ENCODE results near the gene FAM83B.
A peak's percentile ranks its signal among the peaks of the same experiment; 100 is the strongest.

Gene FAM83B

GRCh38 chr6:54860739-54861138 is 14.2 kb downstream of the FAM83B start:
- Histone ChIP-seq H3K9ac (ENCODE audit: low read depth in 1 of 2, low read length in 2 of 2) (no peak overlapping the region), H3K4me3 (ENCODE audit: low read length in 2 of 2) (no peak overlapping the region), H3K27ac (ENCODE audit: low read depth in 2 of 2, low read length in 2 of 2) (no peak overlapping the region), H3K9me3 (ENCODE audit: control insufficient read depth in 2 of 2, low read length in 2 of 2) (no peaks in the 10 kb centered on the region), H3K4me1 (ENCODE audit: control insufficient read depth in 2 of 2, insufficient read depth in 2 of 2, low read length in 2 of 2) (peaks cover 15 to 24% of the 10 kb centered on the region in 2 donors), H3K27me3 (ENCODE audit: control insufficient read depth in 2 of 2, insufficient read depth in 2 of 2, low read length in 2 of 2) (no peaks in the 10 kb centered on the region), H3K36me3 (ENCODE audit: control insufficient read depth in 2 of 2, insufficient read depth in 2 of 2, low read length in 2 of 2) (no peaks in the 10 kb centered on the region)

- Histone ChIP-seq H3K4me1 (ENCODE audit: control insufficient read depth in 2 of 2, insufficient read depth in 2 of 2, low read length in 2 of 2) (peaks cover 11 to 21% of the 10 kb centered on the region in 2 donors), H3K36me3 (ENCODE audit: control insufficient read depth in 2 of 2, insufficient read depth in 2 of 2, low read length in 2 of 2) (no peaks in the 10 kb centered on the region), H3K27me3 (ENCODE audit: control insufficient read depth in 2 of 2, insufficient read depth in 2 of 2, low read length in 2 of 2) (no peaks in the 10 kb centered on the region), H3K4me3 (ENCODE audit: low read length in 2 of 2) (peak overlapping the region in 1 of 2 donors; percentile 32), H3K27ac (ENCODE audit: low read depth in 2 of 2, low read length in 2 of 2) (peak overlapping the region; percentile 59 to 83), H3K9ac (ENCODE audit: low read depth in 1 of 2, low read length in 2 of 2) (peak overlapping the region in 1 of 2 donors; percentile 24), H3K9me3 (ENCODE audit: control insufficient read depth in 2 of 2, low read length in 2 of 2) (no peaks in the 10 kb centered on the region)
These were observed 15.5 kb downstream of the FAM83B start for GRCh38 chr6:54861905-54862616.

DNA sequence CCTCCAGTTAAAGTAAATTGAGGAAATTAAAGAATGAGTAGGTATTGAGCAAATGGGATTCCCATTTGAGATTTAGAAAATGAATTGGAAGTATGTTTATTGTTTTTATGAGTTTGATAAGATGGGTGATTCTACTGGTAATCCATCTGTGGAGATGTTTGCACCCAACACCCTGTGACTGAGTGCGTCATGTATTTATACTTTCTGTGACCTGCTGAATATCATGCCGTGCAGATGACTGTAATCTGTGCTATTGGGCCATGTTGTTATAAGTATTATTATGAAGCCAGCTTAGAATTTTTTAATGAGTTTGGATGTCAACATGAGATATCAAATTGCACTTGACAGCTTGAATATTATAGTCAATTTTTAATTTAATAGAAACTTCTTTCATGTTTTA is 17.7 kb downstream of the FAM83B start:
- H3K27me3 ChIP-seq (ENCODE audit: control insufficient read depth in 2 of 2, insufficient read depth in 2 of 2, low read length in 2 of 2) = no peaks in the 10 kb centered on the region
- H3K9ac ChIP-seq (ENCODE audit: low read depth in 1 of 2, low read length in 2 of 2) = no peak overlapping the region
- no peaks in the 10 kb centered on the region for H3K9me3 ChIP-seq (ENCODE audit: control insufficient read depth in 2 of 2, low read length in 2 of 2)
- peaks cover 10 to 21% of the 10 kb centered on the region in 2 donors for H3K4me1 ChIP-seq (ENCODE audit: control insufficient read depth in 2 of 2, insufficient read depth in 2 of 2, low read length in 2 of 2)
- H3K4me3 ChIP-seq (ENCODE audit: low read length in 2 of 2) = no peak overlapping the region
- H3K36me3 ChIP-seq (ENCODE audit: control insufficient read depth in 2 of 2, insufficient read depth in 2 of 2, low read length in 2 of 2) = no peaks in the 10 kb centered on the region
- H3K27ac ChIP-seq (ENCODE audit: low read depth in 2 of 2, low read length in 2 of 2) = no peak overlapping the region

- Histone ChIP-seq H3K9ac (ENCODE audit: low read depth in 1 of 2, low read length in 2 of 2) (no peak overlapping the region), H3K36me3 (ENCODE audit: control insufficient read depth in 2 of 2, insufficient read depth in 2 of 2, low read length in 2 of 2) (no peaks in the 10 kb centered on the region), H3K9me3 (ENCODE audit: control insufficient read depth in 2 of 2, low read length in 2 of 2) (no peaks in the 10 kb centered on the region), H3K27ac (ENCODE audit: low read depth in 2 of 2, low read length in 2 of 2) (no peak overlapping the region), H3K4me3 (ENCODE audit: low read length in 2 of 2) (no peak overlapping the region), H3K4me1 (ENCODE audit: control insufficient read depth in 2 of 2, insufficient read depth in 2 of 2, low read length in 2 of 2) (peaks cover 8 to 18% of the 10 kb centered on the region in 2 donors), H3K27me3 (ENCODE audit: control insufficient read depth in 2 of 2, insufficient read depth in 2 of 2, low read length in 2 of 2) (no peaks in the 10 kb centered on the region)
These were observed 18.6 kb downstream of the FAM83B start for GRCh38 chr6:54865091-54865631.

- Histone ChIP-seq H3K36me3 (ENCODE audit: control insufficient read depth in 2 of 2, insufficient read depth in 2 of 2, low read length in 2 of 2) (no peaks in the 10 kb centered on the region), H3K4me1 (ENCODE audit: control insufficient read depth in 2 of 2, insufficient read depth in 2 of 2, low read length in 2 of 2) (peaks cover 0 to 3% of the 10 kb centered on the region in 2 donors), H3K27me3 (ENCODE audit: control insufficient read depth in 2 of 2, insufficient read depth in 2 of 2, low read length in 2 of 2) (no peaks in the 10 kb centered on the region), H3K9ac (ENCODE audit: low read depth in 1 of 2, low read length in 2 of 2) (no peak overlapping the region), H3K9me3 (ENCODE audit: control insufficient read depth in 2 of 2, low read length in 2 of 2) (no peaks in the 10 kb centered on the region), H3K27ac (ENCODE audit: low read depth in 2 of 2, low read length in 2 of 2) (no peak overlapping the region), H3K4me3 (ENCODE audit: low read length in 2 of 2) (no peak overlapping the region)
These were observed 22.0 kb downstream of the FAM83B start for GRCh38 chr6:54868556-54868955.

- Histone ChIP-seq H3K9me3 (ENCODE audit: control insufficient read depth in 2 of 2, low read length in 2 of 2) (no peaks in the 10 kb centered on the region), H3K4me3 (ENCODE audit: low read length in 2 of 2) (no peak overlapping the region), H3K27ac (ENCODE audit: low read depth in 2 of 2, low read length in 2 of 2) (no peak overlapping the region), H3K36me3 (ENCODE audit: control insufficient read depth in 2 of 2, insufficient read depth in 2 of 2, low read length in 2 of 2) (no peaks in the 10 kb centered on the region), H3K4me1 (ENCODE audit: control insufficient read depth in 2 of 2, insufficient read depth in 2 of 2, low read length in 2 of 2) (peaks cover 0 to 9% of the 10 kb centered on the region in 2 donors), H3K9ac (ENCODE audit: low read depth in 1 of 2, low read length in 2 of 2) (no peak overlapping the region), H3K27me3 (ENCODE audit: control insufficient read depth in 2 of 2, insufficient read depth in 2 of 2, low read length in 2 of 2) (no peaks in the 10 kb centered on the region)
These were observed 27.0 kb downstream of the FAM83B start for GRCh38 chr6:54873599-54873998.

- Histone ChIP-seq H3K27me3 (ENCODE audit: control insufficient read depth in 2 of 2, insufficient read depth in 2 of 2, low read length in 2 of 2) (no peaks in the 10 kb centered on the region), H3K9me3 (ENCODE audit: control insufficient read depth in 2 of 2, low read length in 2 of 2) (no peaks in the 10 kb centered on the region), H3K36me3 (ENCODE audit: control insufficient read depth in 2 of 2, insufficient read depth in 2 of 2, low read length in 2 of 2) (no peaks in the 10 kb centered on the region), H3K27ac (ENCODE audit: low read depth in 2 of 2, low read length in 2 of 2) (no peak overlapping the region), H3K4me3 (ENCODE audit: low read length in 2 of 2) (no peak overlapping the region), H3K9ac (ENCODE audit: low read depth in 1 of 2, low read length in 2 of 2) (no peak overlapping the region), H3K4me1 (ENCODE audit: control insufficient read depth in 2 of 2, insufficient read depth in 2 of 2, low read length in 2 of 2) (peaks cover 0 to 17% of the 10 kb centered on the region in 2 donors)
These were observed 27.9 kb downstream of the FAM83B start for GRCh38 chr6:54874349-54875048.

- Histone ChIP-seq H3K27ac (ENCODE audit: low read depth in 2 of 2, low read length in 2 of 2) (no peak overlapping the region), H3K9me3 (ENCODE audit: control insufficient read depth in 2 of 2, low read length in 2 of 2) (no peaks in the 10 kb centered on the region), H3K4me1 (ENCODE audit: control insufficient read depth in 2 of 2, insufficient read depth in 2 of 2, low read length in 2 of 2) (peaks cover 0 to 21% of the 10 kb centered on the region in 2 donors), H3K27me3 (ENCODE audit: control insufficient read depth in 2 of 2, insufficient read depth in 2 of 2, low read length in 2 of 2) (no peaks in the 10 kb centered on the region), H3K9ac (ENCODE audit: low read depth in 1 of 2, low read length in 2 of 2) (no peak overlapping the region), H3K4me3 (ENCODE audit: low read length in 2 of 2) (no peak overlapping the region), H3K36me3 (ENCODE audit: control insufficient read depth in 2 of 2, insufficient read depth in 2 of 2, low read length in 2 of 2) (no peaks in the 10 kb centered on the region)
These were observed 29.0 kb downstream of the FAM83B start for GRCh38 chr6:54875539-54875938.

- no peaks in the 10 kb centered on the region for H3K27me3 ChIP-seq (ENCODE audit: control insufficient read depth in 2 of 2, insufficient read depth in 2 of 2, low read length in 2 of 2)
- H3K9me3 ChIP-seq (ENCODE audit: control insufficient read depth in 2 of 2, low read length in 2 of 2) = no peaks in the 10 kb centered on the region
- no peak overlapping the region for H3K4me3 ChIP-seq (ENCODE audit: low read length in 2 of 2)
- H3K36me3 ChIP-seq (ENCODE audit: control insufficient read depth in 2 of 2, insufficient read depth in 2 of 2, low read length in 2 of 2) = no peaks in the 10 kb centered on the region
- no peak overlapping the region for H3K27ac ChIP-seq (ENCODE audit: low read depth in 2 of 2, low read length in 2 of 2)
- H3K9ac ChIP-seq (ENCODE audit: low read depth in 1 of 2, low read length in 2 of 2) = no peak overlapping the region
- peaks cover 0 to 21% of the 10 kb centered on the region in 2 donors for H3K4me1 ChIP-seq (ENCODE audit: control insufficient read depth in 2 of 2, insufficient read depth in 2 of 2, low read length in 2 of 2)
These were observed 29.8 kb downstream of the FAM83B start for GRCh38 chr6:54876365-54876764.

GRCh38 chr6:54876871-54877270 is 30.3 kb downstream of the FAM83B start:
- H3K9ac ChIP-seq (ENCODE audit: low read depth in 1 of 2, low read length in 2 of 2) = no peak overlapping the region
- peaks cover 0 to 21% of the 10 kb centered on the region in 2 donors for H3K4me1 ChIP-seq (ENCODE audit: control insufficient read depth in 2 of 2, insufficient read depth in 2 of 2, low read length in 2 of 2)
- H3K27ac ChIP-seq (ENCODE audit: low read depth in 2 of 2, low read length in 2 of 2) = no peak overlapping the region
- no peaks in the 10 kb centered on the region for H3K36me3 ChIP-seq (ENCODE audit: control insufficient read depth in 2 of 2, insufficient read depth in 2 of 2, low read length in 2 of 2)
- H3K9me3 ChIP-seq (ENCODE audit: control insufficient read depth in 2 of 2, low read length in 2 of 2) = no peaks in the 10 kb centered on the region
- no peak overlapping the region for H3K4me3 ChIP-seq (ENCODE audit: low read length in 2 of 2)
- no peaks in the 10 kb centered on the region for H3K27me3 ChIP-seq (ENCODE audit: control insufficient read depth in 2 of 2, insufficient read depth in 2 of 2, low read length in 2 of 2)
